HEK293T (cell line): ENCODE measurements around the gene NUMB.

Source experiments
- CTCF ChIA-PET: fragments of 350-600 bp; formaldehyde crosslinking; extraction: SDS; loops from one replicate; lab custom pipeline; 2021; ENCODE audit warnings: antibody characterized with exemption, inconsistent platforms; lab: Yijun Ruan, JAX
- POLR2A ChIA-PET: fragments of 350-600 bp; formaldehyde crosslinking; extraction: SDS; loops from one replicate; lab custom pipeline; 2020; ENCODE audit warnings: antibody characterized with exemption, inconsistent platforms; lab: Yijun Ruan, JAX
- DNase-seq: peaks from one replicate; pipeline ENCODE4 v3.0.0; 2012; ENCODE audit warnings: mixed read lengths; ENCODE audit errors: extremely low spot score
- ARNT ChIP-seq: fragments of 450-650 bp; IDR thresholded peaks from 2 replicates; pipeline ENCODE4 v1.6.1; 2017; ENCODE audit warnings: mild to moderate bottlenecking
- BHLHE40 ChIP-seq: fragments of 450-650 bp; IDR thresholded peaks from 2 replicates; pipeline ENCODE4 v1.6.1; 2016; ENCODE audit warnings: mild to moderate bottlenecking, moderate library complexity, borderline replicate concordance
- CTBP1 ChIP-seq: fragments of 450-650 bp; IDR thresholded peaks from 2 replicates; pipeline ENCODE4 v1.6.1; 2016; ENCODE audit warnings: borderline replicate concordance
- ELF4 ChIP-seq: fragments of 450-650 bp; IDR thresholded peaks from 2 replicates; pipeline ENCODE4 v1.6.1; 2017; ENCODE audit warnings: antibody characterized with exemption
- FOXA1 ChIP-seq: fragments of 450-650 bp; IDR thresholded peaks from 2 replicates; pipeline ENCODE4 v1.6.1; 2016; ENCODE audit warnings: mild to moderate bottlenecking
- FOXK2 ChIP-seq: fragments of 450-650 bp; IDR thresholded peaks from 2 replicates; pipeline ENCODE4 v1.6.1; 2016; ENCODE audit warnings: mild to moderate bottlenecking
- FOXM1 ChIP-seq: fragments of 450-650 bp; IDR thresholded peaks from 2 replicates; pipeline ENCODE4 v1.6.1; 2017; ENCODE audit warnings: mild to moderate bottlenecking, borderline replicate concordance
- HDGF ChIP-seq: fragments of 450-650 bp; IDR thresholded peaks from 2 replicates; pipeline ENCODE4 v1.6.1; 2017; ENCODE audit warnings: antibody characterized with exemption, borderline replicate concordance
- L3MBTL2 ChIP-seq: fragments of 450-650 bp; conservative IDR thresholded peaks from 2 replicates; pipeline ENCODE4 v1.6.1; 2016; ENCODE audit warnings: mild to moderate bottlenecking
- LEF1 ChIP-seq: fragments of 450-650 bp; IDR thresholded peaks from 2 replicates; pipeline ENCODE4 v1.6.1; 2017; ENCODE audit warnings: mild to moderate bottlenecking, borderline replicate concordance
- NFRKB ChIP-seq: fragments of 450-650 bp; IDR thresholded peaks from 2 replicates; pipeline ENCODE4 v1.6.1; 2016; ENCODE audit warnings: mild to moderate bottlenecking, moderate library complexity
- SP1 ChIP-seq: fragments of 450-650 bp; IDR thresholded peaks from 2 replicates; pipeline ENCODE4 v1.6.1; 2017
- SUZ12 ChIP-seq: fragments of 450-650 bp; IDR thresholded peaks from 2 replicates; pipeline ENCODE4 v1.6.1; 2016; ENCODE audit warnings: mild to moderate bottlenecking
- TARDBP ChIP-seq: fragments of 450-650 bp; IDR thresholded peaks from 2 replicates; pipeline ENCODE4 v1.6.1; 2016
- ZNF384 ChIP-seq: fragments of 450-650 bp; IDR thresholded peaks from 2 replicates; pipeline ENCODE4 v1.6.1; 2016
- TF ChIP-seq, protein P1 (sequence below): fragments of 450-650 bp; IDR thresholded peaks from 2 replicates; pipeline ENCODE4 v1.6.1; 2016

NUMB gene

DNA sequence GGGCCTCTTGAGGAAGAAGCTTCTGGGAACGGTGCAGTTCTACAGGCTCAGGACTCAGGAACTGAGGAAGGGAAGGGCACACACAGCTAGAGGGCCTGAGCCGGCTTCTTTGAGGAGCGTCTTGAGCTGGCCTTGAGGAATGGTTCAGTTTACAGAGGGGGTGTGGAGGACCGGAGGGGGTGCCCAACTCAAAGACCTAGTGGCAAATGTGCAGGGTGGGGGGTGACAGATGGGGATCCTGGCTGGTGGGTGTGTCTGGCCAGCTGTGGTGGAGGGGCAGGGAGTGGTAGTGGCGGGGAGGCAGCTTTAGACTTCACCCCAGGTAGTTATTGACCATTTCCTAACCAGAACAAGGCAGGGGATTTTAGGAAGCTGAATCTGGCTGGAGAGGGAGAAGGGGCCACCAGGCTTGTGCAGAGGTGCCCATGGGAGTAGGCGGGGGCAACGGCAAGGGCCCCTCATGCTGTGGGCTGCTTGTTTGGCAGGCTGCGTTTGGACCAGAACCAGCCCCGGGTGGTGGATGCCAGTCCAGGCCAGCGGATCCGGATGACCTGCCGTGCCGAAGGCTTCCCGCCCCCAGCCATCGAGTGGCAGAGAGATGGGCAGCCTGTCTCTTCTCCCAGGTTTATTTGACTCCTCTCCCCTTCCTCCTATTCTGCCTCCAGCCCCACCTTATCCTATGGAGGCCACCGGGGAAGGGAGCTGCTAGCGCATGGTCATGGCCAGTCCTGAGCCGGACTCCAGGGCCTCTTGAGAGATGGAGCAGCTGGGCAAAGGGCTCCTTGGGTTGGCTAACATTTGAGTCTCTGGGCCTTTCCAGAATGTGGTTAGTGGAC, 193.2 kb downstream of the NUMB start:
- no peak for TF ChIP-seq FOXK2
- TF ChIP-seq ELF4, result no peak
- no peak for TF ChIP-seq LEF1
- TF ChIP-seq ARNT, result no peak
- TF ChIP-seq FOXA1, result no peak
- TF ChIP-seq, protein P1, sequence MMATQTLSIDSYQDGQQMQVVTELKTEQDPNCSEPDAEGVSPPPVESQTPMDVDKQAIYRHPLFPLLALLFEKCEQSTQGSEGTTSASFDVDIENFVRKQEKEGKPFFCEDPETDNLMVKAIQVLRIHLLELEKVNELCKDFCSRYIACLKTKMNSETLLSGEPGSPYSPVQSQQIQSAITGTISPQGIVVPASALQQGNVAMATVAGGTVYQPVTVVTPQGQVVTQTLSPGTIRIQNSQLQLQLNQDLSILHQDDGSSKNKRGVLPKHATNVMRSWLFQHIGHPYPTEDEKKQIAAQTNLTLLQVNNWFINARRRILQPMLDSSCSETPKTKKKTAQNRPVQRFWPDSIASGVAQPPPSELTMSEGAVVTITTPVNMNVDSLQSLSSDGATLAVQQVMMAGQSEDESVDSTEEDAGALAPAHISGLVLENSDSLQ, result no peak
- TF ChIP-seq NFRKB, result no peak
- CTCF ChIA-PET, result no interaction called here
- POLR2A ChIA-PET, result no interaction called here
- DNase-seq, result no peak

DNA sequence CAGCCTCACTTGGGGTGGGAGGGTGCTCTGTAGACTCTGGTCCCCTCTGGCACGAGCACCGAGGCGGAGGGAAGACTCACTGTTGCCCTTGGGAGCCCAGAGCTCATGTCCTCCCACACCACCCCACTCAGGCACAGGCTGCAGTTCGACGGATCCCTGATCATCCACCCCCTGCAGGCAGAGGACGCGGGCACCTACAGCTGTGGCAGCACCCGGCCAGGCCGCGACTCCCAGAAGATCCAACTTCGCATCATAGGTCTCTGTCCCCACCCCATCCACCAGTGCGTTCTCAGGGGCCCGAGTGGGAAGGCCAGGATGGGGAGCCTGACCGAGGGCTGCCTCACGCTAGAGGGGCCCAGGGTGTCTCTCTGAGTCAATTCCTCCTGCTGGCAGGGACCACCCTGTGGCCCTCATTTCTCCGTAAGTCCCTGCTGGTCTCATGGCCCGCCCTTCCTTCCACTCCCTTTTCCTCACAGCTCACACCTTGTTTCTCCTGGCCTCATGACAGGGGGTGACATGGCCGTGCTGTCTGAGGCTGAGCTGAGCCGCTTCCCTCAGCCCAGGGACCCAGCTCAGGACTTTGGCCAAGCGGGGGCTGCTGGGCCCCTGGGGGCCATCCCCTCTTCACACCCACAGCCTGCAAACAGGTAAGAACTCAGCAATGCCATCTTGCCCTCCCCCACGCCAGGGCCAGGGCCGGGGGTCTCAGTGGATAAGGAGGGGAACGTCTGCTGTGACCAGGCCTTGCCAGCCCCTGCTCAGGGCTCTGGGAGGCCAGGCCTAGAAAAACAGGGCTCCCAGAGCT, 194.1 kb downstream of the NUMB start:
- no peak for DNase-seq
- no peak for TF ChIP-seq NFRKB
- TF ChIP-seq SP1, result no peak
- no peak for TF ChIP-seq LEF1
- TF ChIP-seq CTBP1, result no peak
- TF ChIP-seq SUZ12, result no peak
- no peak for TF ChIP-seq FOXK2
- TF ChIP-seq L3MBTL2, result no peak
- TF ChIP-seq FOXM1, result no peak
- TF ChIP-seq ZNF384, result no peak
- TF ChIP-seq TARDBP, result no peak
- TF ChIP-seq BHLHE40, result no peak
- TF ChIP-seq ELF4, result no peak
- TF ChIP-seq, protein P1, result no peak
- TF ChIP-seq ARNT, result no peak
- no peak for TF ChIP-seq FOXA1
- no peak for TF ChIP-seq HDGF
- ChIA-PET CTCF (no interaction called here), POLR2A (no interaction called here)

- POLR2A ChIA-PET, result no interaction called here
- CTCF ChIA-PET, result no interaction called here
- no peak for TF ChIP-seq TARDBP
- TF ChIP-seq LEF1, result no peak
- TF ChIP-seq CTBP1, result no peak
- no peak for TF ChIP-seq ELF4
- no peak for TF ChIP-seq HDGF
- TF ChIP-seq, protein P1, result no peak
- no peak for TF ChIP-seq FOXK2
- TF ChIP-seq L3MBTL2, result no peak
- TF ChIP-seq ZNF384, result no peak
- TF ChIP-seq SP1, result no peak
- TF ChIP-seq NFRKB, result no peak
- no peak for TF ChIP-seq FOXM1
- TF ChIP-seq BHLHE40, result no peak
- TF ChIP-seq ARNT, result no peak
- TF ChIP-seq SUZ12, result no peak
- TF ChIP-seq FOXA1, result no peak
- no peak for DNase-seq
Observed at GRCh38 chr14:73263606-73264005, 194.7 kb downstream of the NUMB start.

- CTCF ChIA-PET, result interaction anchor here (0.6 kb wide), 1 partner anchor 23 kb away, joined by 3 read pairs; no protein-coding TSS in a partner anchor
- POLR2A ChIA-PET, result no interaction called here
Observed at GRCh38 chr14:73262427-73263183, 195.7 kb downstream of the NUMB start.

More at GRCh38 chr14:73262427-73263183, 195.7 kb downstream of the NUMB start:
- no peak for DNase-seq
- TF ChIP-seq ARNT (no peak), LEF1 (no peak), SP1 (no peak), L3MBTL2 (no peak), ZNF384 (no peak), SUZ12 (no peak), FOXK2 (no peak), FOXM1 (no peak), FOXA1 (no peak), BHLHE40 (no peak), NFRKB (no peak), TARDBP (no peak), HDGF (no peak), CTBP1 (no peak), ELF4 (no peak)
- TF ChIP-seq, protein P1, result no peak
